Nephron (organoid): ENCODE data around the gene CPLX3.

Experiments used
- H3K27ac Mint-ChIP-seq, 3 experiments: 2 replicates each; pipeline ENCODE4 v1.8.0; 2020; ENCODE audit warnings: mixed read lengths in 3 of 3, mild to moderate bottlenecking in 2 of 3, moderate library complexity in 1 of 3
- H3K27me3 Mint-ChIP-seq: 2 replicates; pipeline ENCODE4 v1.8.0; 2021; ENCODE audit warnings: low read depth, mild to moderate bottlenecking, moderate library complexity, mixed read lengths
- H3K36me3 Mint-ChIP-seq: 2 replicates; pipeline ENCODE4 v1.8.0; 2020; ENCODE audit warnings: low read depth, mixed read lengths
- H3K4me1 Mint-ChIP-seq: 2 replicates; pipeline ENCODE4 v1.8.0; 2020; ENCODE audit warnings: mixed read lengths
- H3K4me3 Mint-ChIP-seq, 3 experiments: 2 replicates each; pipeline ENCODE4 v1.8.0; 2020; ENCODE audit warnings: mild to moderate bottlenecking in 3 of 3, mixed read lengths in 3 of 3, moderate library complexity in 2 of 3
- H3K9me3 Mint-ChIP-seq: 2 replicates; pipeline ENCODE4 v1.8.0; 2020; ENCODE audit warnings: mixed read lengths
- CTCF ChIP-seq, 3 experiments: fragments of 200-600 bp; sonication (generic); IDR thresholded peaks; one replicate each; pipeline ENCODE4 v1.5.0; 2021; ENCODE audit warnings: antibody characterized with exemption in 3 of 3; ENCODE audit not compliant: unreplicated experiment in 3 of 3

CPLX3 gene

GRCh38 chr15:74808078-74808839, 18.2 kb upstream of the CPLX3 start:
- H3K9me3 Mint-ChIP-seq: no peaks in the 10 kb centered on the region
- H3K27me3 Mint-ChIP-seq: peaks cover 9% of the 10 kb centered on the region
- H3K4me1 Mint-ChIP-seq: peaks cover 8% of the 10 kb centered on the region
- H3K27ac Mint-ChIP-seq: no peak overlapping the region
- peaks cover 11% of the 10 kb centered on the region for H3K36me3 Mint-ChIP-seq
- H3K4me3 Mint-ChIP-seq: no peak overlapping the region
- TF ChIP-seq CTCF (IDR thresholded peaks at IDR 0.05; ENCODE audit: unreplicated experiment in 3 of 3): no peak

GRCh38 chr15:74808840-74809229, 17.6 kb upstream of the CPLX3 start:
- no peaks in the 10 kb centered on the region for H3K9me3 Mint-ChIP-seq
- H3K4me3 Mint-ChIP-seq: no peak overlapping the region
- peaks cover 9% of the 10 kb centered on the region for H3K27me3 Mint-ChIP-seq
- peaks cover 10% of the 10 kb centered on the region for H3K36me3 Mint-ChIP-seq
- peaks cover 8% of the 10 kb centered on the region for H3K4me1 Mint-ChIP-seq
- TF ChIP-seq CTCF (IDR thresholded peaks at IDR 0.05; ENCODE audit: unreplicated experiment in 3 of 3): no peak
- no peak overlapping the region for H3K27ac Mint-ChIP-seq

- peaks cover 8% of the 10 kb centered on the region for H3K4me1 Mint-ChIP-seq
- no peak for TF ChIP-seq CTCF (IDR thresholded peaks at IDR 0.05; ENCODE audit: unreplicated experiment in 3 of 3)
- H3K9me3 Mint-ChIP-seq: no peaks in the 10 kb centered on the region
- H3K27me3 Mint-ChIP-seq: peaks cover 9% of the 10 kb centered on the region
- H3K36me3 Mint-ChIP-seq: peaks cover 6% of the 10 kb centered on the region
- no peak overlapping the region for H3K4me3 Mint-ChIP-seq
- H3K27ac Mint-ChIP-seq: no peak overlapping the region
Measured at GRCh38 chr15:74809242-74809641, 17.2 kb upstream of the CPLX3 start.

- Mint-ChIP-seq H3K27ac (no peak overlapping the region), H3K4me3 (no peak overlapping the region), H3K4me1 (peaks cover 8% of the 10 kb centered on the region), H3K9me3 (no peaks in the 10 kb centered on the region), H3K36me3 (peaks cover 1% of the 10 kb centered on the region), H3K27me3 (peaks cover 9% of the 10 kb centered on the region)
- TF ChIP-seq CTCF (IDR thresholded peaks at IDR 0.05; ENCODE audit: unreplicated experiment in 3 of 3): no peak
Measured at GRCh38 chr15:74809956-74810355, 16.5 kb upstream of the CPLX3 start.

GRCh38 chr15:74812533-74812932, 13.9 kb upstream of the CPLX3 start, which contains the start of gene LMAN1L:
Gene LMAN1L (plus strand): TSS chr15:74812835. CDS start chr15:74812855, 20 bp downstream.
- Mint-ChIP-seq H3K4me3 (no peak within 1 kb of the TSS), H3K9me3 (no peaks in the 10 kb centered on the region), H3K27ac (no peak within 1 kb of the TSS), H3K27me3 (peaks cover 4% of the 10 kb centered on the region), H3K36me3 (no peaks in the 10 kb centered on the region), H3K4me1 (peaks cover 8% of the 10 kb centered on the region)
- TF ChIP-seq CTCF (IDR thresholded peaks at IDR 0.05; ENCODE audit: unreplicated experiment in 3 of 3): no peak
